GM12878 (cell line): ENCODE results near the gene BIRC3. TPM values are rescaled to one million over a fixed set of nuclear protein-coding genes. Genes with fewer than 3 reads are reported as not detected.

Experiments used
- polyA plus RNA-seq, 11 experiments: library from polyadenylated mRNA; depleted of rRNA in 4 of 11; unstranded in 6 of 11; stranded (reverse) in 5 of 11; fragments of >200 nt; fragmentation: Nextera tagmentation in 4 of 11; fragmentation: Illumina TruSeq in 1 of 11; extraction: Ambion mirVana in 4 of 11; extraction: Trizol in 1 of 11; gene quantifications; 1 replicate in 1 of 11; 2 replicates in 10 of 11; pipeline versions ENCODE4 v1.2.1 to v1.2.3, GENCODE V29; 2011 to 2016; ENCODE audit warnings: inconsistent platforms in 2 of 11, missing spikeins in 2 of 11, low read depth in 1 of 11
- small RNA-seq: library from RNA; depleted of rRNA; stranded (forward); fragments of <200 nt; gene quantifications from one replicate; pipeline ENCODE3, GENCODE V24; 2014
- total RNA-seq, 4 experiments: library from RNA; depleted of rRNA in 3 of 4; stranded (reverse); fragments of >200 nt in 3 of 4; fragmentation: Illumina TruSeq in 1 of 4; extraction: Trizol in 1 of 4; gene quantifications; 2 replicates each; pipeline versions ENCODE4 v1.2.1 to v1.2.3, GENCODE V29; 2013 to 2021

BIRC3 gene
- total and polyA plus RNA-seq, 10 of the 15 experiments (the other 5 are each of a cell fraction or from before 2014, with no cell fraction given) = 42.1 to 351 (median 83.7) TPM

Small RNA genes within 50 kb of the gene (small RNA-seq; reads per million reads assigned to genes)
- gene AP000942.3 (not detected), gene AP000942.4 (not detected), gene RNU6-952P (not detected)

Other genes starting within 250 kb of the BIRC3 start
- gene YAP1, start 207.0 kb upstream of the BIRC3 start, total RNA-seq (2014; rRNA removed) = not detected in 2 replicates
- gene YAP1, start 207.0 kb upstream of the BIRC3 start, total RNA-seq (2014; rRNA removed; fragmentation: Illumina TruSeq; extraction: Trizol) = not detected in 2 replicates
- gene YAP1, start 207.0 kb upstream of the BIRC3 start, total RNA-seq (2021) = 0.24 and 0.33 TPM in 2 replicates
- 0.04 and 0.11 TPM in 2 replicates for gene YAP1, start 207.0 kb upstream of the BIRC3 start, polyA plus RNA-seq (2011; rRNA removed)
- not detected in 2 replicates for gene YAP1, start 207.0 kb upstream of the BIRC3 start, polyA plus RNA-seq (2014; fragmentation: Illumina TruSeq; extraction: Trizol)
- gene YAP1, start 207.0 kb upstream of the BIRC3 start, polyA plus RNA-seq (2014; fragmentation: Nextera tagmentation; extraction: Ambion mirVana) = under 1 TPM in 1 of 2 experiments, not detected in 1; 0.10 TPM
- not detected in 2 replicates for gene YAP1, start 207.0 kb upstream of the BIRC3 start, polyA plus RNA-seq (2014; rRNA removed)
- under 1 TPM in 1 of 2 experiments, not detected in 1; 0.03 TPM for gene YAP1, start 207.0 kb upstream of the BIRC3 start, polyA plus RNA-seq (2016; fragmentation: Nextera tagmentation; extraction: Ambion mirVana)
- 25.1 and 30.8 TPM in 2 replicates for gene BIRC2, start 29.7 kb downstream of the BIRC3 start, total RNA-seq (2014; rRNA removed)
- gene BIRC2, start 29.7 kb downstream of the BIRC3 start, total RNA-seq (2014; rRNA removed; fragmentation: Illumina TruSeq; extraction: Trizol) = 33.4 and 33.9 TPM in 2 replicates
- gene BIRC2, start 29.7 kb downstream of the BIRC3 start, total RNA-seq (2021) = 23.2 and 24.3 TPM in 2 replicates
- gene BIRC2, start 29.7 kb downstream of the BIRC3 start, polyA plus RNA-seq (2011; rRNA removed) = 75.8 and 118 TPM in 2 replicates
- gene BIRC2, start 29.7 kb downstream of the BIRC3 start, polyA plus RNA-seq (2014; fragmentation: Illumina TruSeq; extraction: Trizol) = 31.8 and 44.0 TPM in 2 replicates
- gene BIRC2, start 29.7 kb downstream of the BIRC3 start, polyA plus RNA-seq (2014; fragmentation: Nextera tagmentation; extraction: Ambion mirVana) = 10 to 100 TPM; 13.8 to 17.8 TPM
- gene BIRC2, start 29.7 kb downstream of the BIRC3 start, polyA plus RNA-seq (2014; rRNA removed) = 16.1 and 21.4 TPM in 2 replicates
- 10 to 100 TPM; 27.9 to 30.2 TPM for gene BIRC2, start 29.7 kb downstream of the BIRC3 start, polyA plus RNA-seq (2016; fragmentation: Nextera tagmentation; extraction: Ambion mirVana)
- gene TMEM123, start 135.3 kb downstream of the BIRC3 start, total RNA-seq (2014; rRNA removed) = 90.4 and 104 TPM in 2 replicates
- gene TMEM123, start 135.3 kb downstream of the BIRC3 start, total RNA-seq (2014; rRNA removed; fragmentation: Illumina TruSeq; extraction: Trizol) = 220 and 240 TPM in 2 replicates
- gene TMEM123, start 135.3 kb downstream of the BIRC3 start, total RNA-seq (2021) = 124 and 146 TPM in 2 replicates
- gene TMEM123, start 135.3 kb downstream of the BIRC3 start, polyA plus RNA-seq (2011; rRNA removed) = 667 and 744 TPM in 2 replicates
- 152 and 245 TPM in 2 replicates for gene TMEM123, start 135.3 kb downstream of the BIRC3 start, polyA plus RNA-seq (2014; fragmentation: Illumina TruSeq; extraction: Trizol)
- gene TMEM123, start 135.3 kb downstream of the BIRC3 start, polyA plus RNA-seq (2014; fragmentation: Nextera tagmentation; extraction: Ambion mirVana) = 10 to 100 TPM; 35.1 to 48.8 TPM
- 62.9 and 73.9 TPM in 2 replicates for gene TMEM123, start 135.3 kb downstream of the BIRC3 start, polyA plus RNA-seq (2014; rRNA removed)
- 100 to 1,000 TPM; 122 to 124 TPM for gene TMEM123, start 135.3 kb downstream of the BIRC3 start, polyA plus RNA-seq (2016; fragmentation: Nextera tagmentation; extraction: Ambion mirVana)
- gene MMP7, start 213.3 kb downstream of the BIRC3 start, total RNA-seq (2014; rRNA removed) = 0.68 and 1.7 TPM in 2 replicates
- 1.1 and 1.7 TPM in 2 replicates for gene MMP7, start 213.3 kb downstream of the BIRC3 start, total RNA-seq (2014; rRNA removed; fragmentation: Illumina TruSeq; extraction: Trizol)
- 1.0 and 1.2 TPM in 2 replicates for gene MMP7, start 213.3 kb downstream of the BIRC3 start, total RNA-seq (2021)
- gene MMP7, start 213.3 kb downstream of the BIRC3 start, polyA plus RNA-seq (2011; rRNA removed) = 18.0 and 19.9 TPM in 2 replicates
- gene MMP7, start 213.3 kb downstream of the BIRC3 start, polyA plus RNA-seq (2014; fragmentation: Illumina TruSeq; extraction: Trizol) = 0.62 and 1.2 TPM in 2 replicates
- 1 to 10 TPM; 1.6 to 1.7 TPM for gene MMP7, start 213.3 kb downstream of the BIRC3 start, polyA plus RNA-seq (2014; fragmentation: Nextera tagmentation; extraction: Ambion mirVana)
- gene MMP7, start 213.3 kb downstream of the BIRC3 start, polyA plus RNA-seq (2014; rRNA removed) = 0.52 and 0.92 TPM in 2 replicates
- under 1 TPM; 0.63 to 0.68 TPM for gene MMP7, start 213.3 kb downstream of the BIRC3 start, polyA plus RNA-seq (2016; fragmentation: Nextera tagmentation; extraction: Ambion mirVana)